ENCODE data around the gene PXDN. TPM values are rescaled to one million over a fixed set of nuclear protein-coding genes. Genes with fewer than 3 reads are reported as not detected.

PXDN gene
- total and polyA plus RNA-seq, 2 of the 4 experiments (the other 2 are of a cell fraction), result 153 to 332 TPM

DNA sequence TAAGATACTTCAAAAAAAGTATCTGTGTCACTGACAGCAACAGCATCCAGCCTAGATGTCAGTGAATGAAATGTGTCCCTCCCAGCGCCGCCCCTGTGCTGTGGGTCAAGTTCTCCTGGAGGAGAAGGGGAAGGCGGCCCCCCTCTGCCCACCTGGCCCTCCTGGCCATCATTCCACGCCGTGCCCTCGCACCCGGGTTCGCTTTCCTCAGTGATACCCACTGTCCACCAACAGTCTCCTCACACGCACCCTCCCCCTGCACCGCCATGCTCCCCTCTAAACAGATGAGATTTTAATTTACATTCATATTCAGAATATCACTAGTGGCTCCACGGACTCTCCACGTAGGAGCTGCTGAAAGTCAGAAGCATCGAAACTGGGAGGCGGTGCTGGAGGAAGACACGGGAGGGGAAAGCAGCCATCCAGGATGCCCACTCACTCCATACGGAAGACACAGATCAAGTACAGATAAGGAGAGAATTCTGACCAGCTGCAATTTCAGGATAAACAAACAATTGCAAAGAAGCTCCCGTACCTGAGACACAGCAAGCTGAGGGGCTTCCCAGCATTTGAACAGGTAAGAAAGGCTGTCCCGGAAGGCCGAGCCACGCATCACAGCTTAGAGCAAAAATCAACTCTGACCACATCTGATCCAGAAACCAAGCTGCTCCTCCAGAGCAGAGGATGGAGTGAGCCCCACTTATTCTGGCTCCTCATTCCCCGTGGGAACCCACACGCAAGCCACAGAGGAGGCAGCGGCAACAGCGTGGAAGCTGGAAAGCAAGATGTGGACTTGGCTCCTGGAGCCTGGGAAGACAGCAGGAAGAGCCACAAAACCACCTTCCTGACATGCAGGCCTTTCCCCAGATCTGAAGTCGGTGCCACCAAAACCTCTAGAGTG, 49.7 kb downstream of the PXDN start (continued):
- no peak for TF ChIP-seq CEBPB (IDR thresholded peaks at IDR 0.05; ENCODE audit: low read depth, low read length)

DNA sequence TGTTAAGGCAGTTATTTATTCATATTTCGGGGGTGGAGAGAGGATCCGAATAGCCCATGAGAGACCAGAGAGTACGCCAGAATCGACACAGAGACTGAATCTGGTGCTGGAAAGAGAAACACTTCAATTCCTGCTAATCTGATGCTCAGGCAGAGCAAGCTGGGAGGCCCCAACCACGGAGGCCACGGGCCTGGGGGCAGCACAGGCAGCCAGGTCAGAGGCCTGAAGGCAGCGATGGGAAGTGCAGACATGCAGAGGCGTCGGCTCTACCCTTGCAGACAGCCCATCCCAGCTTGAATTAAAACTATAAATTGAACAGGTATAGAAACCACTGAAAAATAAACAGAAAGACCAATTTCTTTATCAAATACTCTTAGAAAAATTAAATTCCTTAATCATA, 50.6 kb downstream of the PXDN start:
- H3K27ac ChIP-seq (ENCODE audit: insufficient read depth, low read length), result no peak overlapping the region

More for the DNA sequence above, 50.6 kb downstream of the PXDN start:
- dilution Hi-C loops (cut with HindIII; ENCODE audit: low sequenced_read_pairs, unreplicated experiment) (no loop called here), intact Hi-C loops (cut with micrococcal nuclease) (no loop called here), in situ Hi-C loops (cut with MboI; ENCODE audit: low sequenced_read_pairs) (no loop called here)
- ChIA-PET CTCF (no interaction called here), POLR2A (ENCODE audit: unreplicated experiment) (no interaction called here)
- no peak overlapping the region for H2BK20ac ChIP-seq (ENCODE audit: low read depth, low read length)
- peaks cover 38% of the 10 kb centered on the region for H3K9me1 ChIP-seq (ENCODE audit: insufficient read depth, low read length)
- H3K9me3 ChIP-seq (ENCODE audit: control insufficient read depth, insufficient read depth, low read length), result no peaks in the 10 kb centered on the region
- no peak overlapping the region for H4K8ac ChIP-seq (ENCODE audit: low read depth in 2 of 2, low read length in 2 of 2)
- peaks cover 26% of the 10 kb centered on the region for H3K36me3 ChIP-seq (ENCODE audit: control insufficient read depth, insufficient read depth, low read length)
- no peak overlapping the region for H2BK15ac ChIP-seq (ENCODE audit: low read depth, low read length)
- H3K4me2 ChIP-seq (ENCODE audit: low read depth, low read length), result no peak overlapping the region
- H3K18ac ChIP-seq (ENCODE audit: low read depth, low read length), result no peak overlapping the region
- BruUV-seq (replicated peaks), result no TSS peak
- no peak overlapping the region for H2BK5ac ChIP-seq (ENCODE audit: low read depth, low read length, poor library complexity, severe bottlenecking)
- H3K4me3 ChIP-seq (ENCODE audit: insufficient read depth, low read depth, low read length), result no peak overlapping the region
- H2AFZ ChIP-seq (replicated peaks; ENCODE audit: low read length, poor library complexity), result no peak overlapping the region
- no peak overlapping the region for H3K23ac ChIP-seq (ENCODE audit: low read depth, low read length)
- ATAC-seq (ENCODE audit: low read depth) (no peak), DNase-seq (no peak)
- H3K27me3 ChIP-seq (ENCODE audit: control insufficient read depth, insufficient read depth, low read length), result no peaks in the 10 kb centered on the region
- H3K14ac ChIP-seq (replicated peaks; ENCODE audit: low read depth, low read length), result no peak overlapping the region
- no peak overlapping the region for H4K91ac ChIP-seq (ENCODE audit: insufficient read depth, low read depth, low read length)
- no peak overlapping the region for H2BK120ac ChIP-seq (ENCODE audit: low read depth, low read length)
- H4K20me1 ChIP-seq (ENCODE audit: insufficient read depth, low read length), result peaks cover 77% of the 10 kb centered on the region
- 96% methylated on average over 4 of the region's 9 CpGs; no CpG with 5 or more reads in 1 of the 2 experiments for WGBS, 2 experiments (ENCODE audit: extremely low coverage in 2 of 2, insufficient read length in 1 of 2)
- no peak overlapping the region for H3K9ac ChIP-seq (ENCODE audit: low read depth, low read length)
- no peak overlapping the region for H2AK9ac ChIP-seq (replicated peaks; ENCODE audit: low read depth, low read length, poor library complexity)
- H3K4me1 ChIP-seq (ENCODE audit: control insufficient read depth, insufficient read depth, low read length), result peaks cover 17% of the 10 kb centered on the region
- H4K5ac ChIP-seq (ENCODE audit: low read depth, low read length), result no peak overlapping the region
- H3K79me1 ChIP-seq (ENCODE audit: low read depth in 1 of 2, low read length in 2 of 2), result peaks cover 25 to 73% of the 10 kb centered on the region in 2 experiments
- H3K4ac ChIP-seq (ENCODE audit: low read depth, low read length), result no peak overlapping the region
- no peak overlapping the region for H2AK5ac ChIP-seq (ENCODE audit: low read depth, low read length)
- no peak overlapping the region for H3K56ac ChIP-seq (ENCODE audit: extremely low read depth, insufficient read depth, low read length)
- TF ChIP-seq MAFK (IDR thresholded peaks at IDR 0.05; ENCODE audit: low read depth, low read length) (no peak), RFX5 (IDR thresholded peaks at IDR 0.05; ENCODE audit: low read depth, low read length) (no peak), RCOR1 (IDR thresholded peaks at IDR 0.05; ENCODE audit: insufficient replicate concordance, low read length) (no peak), FOS (IDR thresholded peaks at IDR 0.05; ENCODE audit: low read depth, low read length) (no peak), BHLHE40 (IDR thresholded peaks at IDR 0.05; ENCODE audit: low read depth, low read length) (no peak), CHD1 (IDR thresholded peaks at IDR 0.05; ENCODE audit: low read depth, low read length) (no peak), NFE2L2 (IDR thresholded peaks at IDR 0.05; ENCODE audit: low read depth, low read length) (no peak), CEBPB (IDR thresholded peaks at IDR 0.05; ENCODE audit: low read depth, low read length) (no peak), RAD21 (IDR thresholded peaks at IDR 0.05; ENCODE audit: low read length) (no peak), MAZ (IDR thresholded peaks at IDR 0.05; ENCODE audit: borderline replicate concordance, low read depth, low read length) (no peak)
- TF ChIP-seq, protein P1, sequence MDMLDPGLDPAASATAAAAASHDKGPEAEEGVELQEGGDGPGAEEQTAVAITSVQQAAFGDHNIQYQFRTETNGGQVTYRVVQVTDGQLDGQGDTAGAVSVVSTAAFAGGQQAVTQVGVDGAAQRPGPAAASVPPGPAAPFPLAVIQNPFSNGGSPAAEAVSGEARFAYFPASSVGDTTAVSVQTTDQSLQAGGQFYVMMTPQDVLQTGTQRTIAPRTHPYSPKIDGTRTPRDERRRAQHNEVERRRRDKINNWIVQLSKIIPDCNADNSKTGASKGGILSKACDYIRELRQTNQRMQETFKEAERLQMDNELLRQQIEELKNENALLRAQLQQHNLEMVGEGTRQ (IDR thresholded peaks at IDR 0.05; ENCODE audit: low read depth, low read length), result no peak
- TF ChIP-seq, protein P2, sequence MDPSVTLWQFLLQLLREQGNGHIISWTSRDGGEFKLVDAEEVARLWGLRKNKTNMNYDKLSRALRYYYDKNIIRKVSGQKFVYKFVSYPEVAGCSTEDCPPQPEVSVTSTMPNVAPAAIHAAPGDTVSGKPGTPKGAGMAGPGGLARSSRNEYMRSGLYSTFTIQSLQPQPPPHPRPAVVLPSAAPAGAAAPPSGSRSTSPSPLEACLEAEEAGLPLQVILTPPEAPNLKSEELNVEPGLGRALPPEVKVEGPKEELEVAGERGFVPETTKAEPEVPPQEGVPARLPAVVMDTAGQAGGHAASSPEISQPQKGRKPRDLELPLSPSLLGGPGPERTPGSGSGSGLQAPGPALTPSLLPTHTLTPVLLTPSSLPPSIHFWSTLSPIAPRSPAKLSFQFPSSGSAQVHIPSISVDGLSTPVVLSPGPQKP (IDR thresholded peaks at IDR 0.05; ENCODE audit: borderline replicate concordance, low read depth, low read length), result no peak
